ENCODE results near the gene UNC79. TPM values are rescaled to one million over a fixed set of nuclear protein-coding genes. Genes with fewer than 3 reads are reported as not detected.

The UNC79 gene
- total and polyA plus RNA-seq, 2 experiments from 2014 or later, result 0.04 TPM; not detected in 1

DNA sequence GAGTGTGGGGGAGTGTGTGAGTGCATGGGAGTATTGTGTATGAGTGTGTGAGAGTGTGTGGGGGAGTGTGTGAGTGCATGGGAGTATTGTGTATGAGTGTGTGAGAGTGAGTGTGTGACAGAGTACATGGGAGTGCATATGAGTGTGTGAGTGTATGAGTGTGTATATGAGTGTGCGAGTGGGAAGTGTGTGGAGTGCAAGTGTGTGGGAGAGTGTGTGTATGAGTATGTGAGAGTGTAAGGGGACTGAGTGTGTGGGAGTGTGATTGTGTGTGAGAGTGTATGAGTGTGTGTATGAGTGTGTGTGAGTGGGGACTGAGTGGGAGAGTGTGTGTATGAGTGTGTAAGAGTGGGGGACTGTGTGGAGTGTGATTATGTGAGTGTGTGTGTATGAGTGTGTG, 316.8 kb downstream of the UNC79 start:
- Histone ChIP-seq H2AFZ (no peak overlapping the region), H3K9ac (no peak overlapping the region), H3F3A (ENCODE audit: insufficient read depth) (no peaks in the 10 kb centered on the region), H3K79me2 (ENCODE audit: insufficient read depth) (no peaks in the 10 kb centered on the region), H3K27ac (no peak overlapping the region), H3K9me2 (ENCODE audit: insufficient read depth) (no peaks in the 10 kb centered on the region), H3K9me3 (ENCODE audit: low read depth) (no peaks in the 10 kb centered on the region), H3K36me3 (ENCODE audit: low read depth) (no peaks in the 10 kb centered on the region), H4K20me1 (ENCODE audit: insufficient read depth) (no peaks in the 10 kb centered on the region), H3K4me3 (no peak overlapping the region), H3K4me1 (ENCODE audit: insufficient read depth) (no peaks in the 10 kb centered on the region), H3K4me2 (ENCODE audit: unreplicated experiment) (no peak overlapping the region), H3K27me3 (replicated peaks; ENCODE audit: insufficient read depth) (no peaks in the 10 kb centered on the region)
- 75 to 79% methylated on average over 1 of the region's 1 CpG for WGBS, 2 experiments (ENCODE audit: low coverage in 1 of 2, low lambda C conversion rate in 2 of 2, missing lambda C conversion rate in 2 of 2)
- TF ChIP-seq EZH2phosphoT487 (IDR thresholded peaks at IDR 0.05; ENCODE audit: insufficient read depth, low read depth), result no peak
- no peak for TF ChIP-seq EZH2 (IDR thresholded peaks at IDR 0.05; ENCODE audit: insufficient read depth, poor library complexity, severe bottlenecking)
- in situ Hi-C loops (cut with MboI), result no loop called here
- no peak for DNase-seq

- H3K9me2 ChIP-seq (ENCODE audit: insufficient read depth), result no peaks in the 10 kb centered on the region
- H3K27ac ChIP-seq, result no peak overlapping the region
- H3K36me3 ChIP-seq (ENCODE audit: low read depth), result no peaks in the 10 kb centered on the region
- DNase-seq, result no peak
- no peaks in the 10 kb centered on the region for H3K79me2 ChIP-seq (ENCODE audit: insufficient read depth)
- WGBS, 2 experiments (ENCODE audit: low coverage in 1 of 2, low lambda C conversion rate in 2 of 2, missing lambda C conversion rate in 2 of 2), result 68 to 75% methylated on average over 25 of the region's 25 CpGs
- no peak for TF ChIP-seq EZH2 (IDR thresholded peaks at IDR 0.05; ENCODE audit: insufficient read depth, poor library complexity, severe bottlenecking)
- TF ChIP-seq EZH2phosphoT487 (IDR thresholded peaks at IDR 0.05; ENCODE audit: insufficient read depth, low read depth), result no peak
- H3K4me2 ChIP-seq (ENCODE audit: unreplicated experiment), result no peak overlapping the region
- H3F3A ChIP-seq (ENCODE audit: insufficient read depth), result no peaks in the 10 kb centered on the region
- in situ Hi-C loops (cut with MboI), result no loop called here
- H2AFZ ChIP-seq, result no peak overlapping the region
- no peaks in the 10 kb centered on the region for H3K4me1 ChIP-seq (ENCODE audit: insufficient read depth)
- no peak overlapping the region for H3K9ac ChIP-seq
- H4K20me1 ChIP-seq (ENCODE audit: insufficient read depth), result no peaks in the 10 kb centered on the region
- no peaks in the 10 kb centered on the region for H3K9me3 ChIP-seq (ENCODE audit: low read depth)
- H3K4me3 ChIP-seq, result no peak overlapping the region
- no peaks in the 10 kb centered on the region for H3K27me3 ChIP-seq (replicated peaks; ENCODE audit: insufficient read depth)
Observed at GRCh38 chr14:93748208-93749075, 317.7 kb downstream of the UNC79 start.

GRCh38 chr14:93749076-93749420, 318.3 kb downstream of the UNC79 start:
- Histone ChIP-seq H3K9me2 (ENCODE audit: insufficient read depth) (no peaks in the 10 kb centered on the region), H3K9ac (no peak overlapping the region), H4K20me1 (ENCODE audit: insufficient read depth) (no peaks in the 10 kb centered on the region), H3K27ac (no peak overlapping the region), H3K27me3 (replicated peaks; ENCODE audit: insufficient read depth) (no peaks in the 10 kb centered on the region), H3K4me1 (ENCODE audit: insufficient read depth) (no peaks in the 10 kb centered on the region), H3K4me2 (ENCODE audit: unreplicated experiment) (no peak overlapping the region), H2AFZ (no peak overlapping the region), H3F3A (ENCODE audit: insufficient read depth) (no peaks in the 10 kb centered on the region), H3K36me3 (ENCODE audit: low read depth) (no peaks in the 10 kb centered on the region), H3K9me3 (ENCODE audit: low read depth) (no peaks in the 10 kb centered on the region), H3K4me3 (no peak overlapping the region), H3K79me2 (ENCODE audit: insufficient read depth) (no peaks in the 10 kb centered on the region)
- no peak for DNase-seq
- TF ChIP-seq EZH2 (IDR thresholded peaks at IDR 0.05; ENCODE audit: insufficient read depth, poor library complexity, severe bottlenecking), result no peak
- TF ChIP-seq EZH2phosphoT487 (IDR thresholded peaks at IDR 0.05; ENCODE audit: insufficient read depth, low read depth), result no peak
- 72 to 73% methylated on average over 8 of the region's 8 CpGs for WGBS, 2 experiments (ENCODE audit: low coverage in 1 of 2, low lambda C conversion rate in 2 of 2, missing lambda C conversion rate in 2 of 2)
- in situ Hi-C loops (cut with MboI), result no loop called here

DNA sequence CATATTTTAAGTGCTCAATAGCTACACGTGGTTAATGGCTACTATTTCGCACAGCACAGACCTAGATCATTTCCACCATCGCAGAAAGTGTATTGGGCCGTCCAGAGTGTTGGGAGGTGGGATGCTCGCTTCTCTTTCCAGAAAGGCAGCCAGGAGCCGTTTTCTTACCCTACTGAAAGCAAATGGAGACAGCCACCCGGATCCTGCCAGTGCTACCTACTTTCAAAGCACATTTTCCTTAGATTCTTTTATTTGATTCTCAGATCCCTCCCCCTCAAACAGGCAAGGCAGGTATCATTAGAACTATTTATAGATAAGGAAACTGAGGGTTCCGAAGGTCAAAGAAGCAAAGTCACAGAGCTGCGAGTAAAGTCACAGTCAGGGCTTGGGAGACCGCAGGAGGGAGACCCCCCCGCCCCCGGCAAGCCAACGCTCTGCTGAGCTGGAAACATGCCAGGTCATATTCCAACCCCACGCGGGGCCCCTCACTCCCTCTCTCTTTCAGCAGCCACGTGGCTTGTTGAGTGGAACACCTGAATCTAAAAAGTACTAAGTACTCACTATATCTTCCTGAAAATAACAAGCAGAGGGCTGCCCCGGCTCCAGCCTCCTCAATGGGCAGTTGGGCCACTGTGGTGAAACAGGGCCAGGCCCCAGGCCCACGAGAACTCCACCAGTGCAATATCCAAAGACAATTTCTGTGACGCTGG, 321.4 kb downstream of the UNC79 start:
- H3K4me2 ChIP-seq (ENCODE audit: unreplicated experiment), result no peak overlapping the region
- H2AFZ ChIP-seq, result no peak overlapping the region
- WGBS, 2 experiments (ENCODE audit: low coverage in 1 of 2, low lambda C conversion rate in 2 of 2, missing lambda C conversion rate in 2 of 2), result 47 to 54% methylated on average over 16 to 19 of the region's 19 CpGs
- H3K27me3 ChIP-seq (replicated peaks; ENCODE audit: insufficient read depth), result no peaks in the 10 kb centered on the region
- no peak overlapping the region for H3K4me3 ChIP-seq
- no peaks in the 10 kb centered on the region for H4K20me1 ChIP-seq (ENCODE audit: insufficient read depth)
- H3K9me3 ChIP-seq (ENCODE audit: low read depth), result no peaks in the 10 kb centered on the region
- no peaks in the 10 kb centered on the region for H3K79me2 ChIP-seq (ENCODE audit: insufficient read depth)
- TF ChIP-seq EZH2 (IDR thresholded peaks at IDR 0.05; ENCODE audit: insufficient read depth, poor library complexity, severe bottlenecking), result no peak
- no peak for TF ChIP-seq EZH2phosphoT487 (IDR thresholded peaks at IDR 0.05; ENCODE audit: insufficient read depth, low read depth)
- no peaks in the 10 kb centered on the region for H3K9me2 ChIP-seq (ENCODE audit: insufficient read depth)
- no peak overlapping the region for H3K9ac ChIP-seq
- no peak overlapping the region for H3K27ac ChIP-seq
- in situ Hi-C loops (cut with MboI), result no loop called here
- H3K4me1 ChIP-seq (ENCODE audit: insufficient read depth), result no peaks in the 10 kb centered on the region
- no peaks in the 10 kb centered on the region for H3K36me3 ChIP-seq (ENCODE audit: low read depth)
- no peak for DNase-seq
- H3F3A ChIP-seq (ENCODE audit: insufficient read depth), result no peaks in the 10 kb centered on the region
